ENCODE results near the gene APOBEC3A.
"Not testable (repeated sequence)": the region's sequence is repeated elsewhere in the genome, so short reads cannot be mapped to it uniquely, and the experiment has no call there.

- TF ChIP-seq CTCF, POLR2A (IDR thresholded peaks at IDR 0.05): not testable (repeated sequence)
Measured at GRCh38 chr22:38963291-38963738, 5.9 kb downstream of the APOBEC3A start.

Data from lower leg skin (tissue), 3 donors.